Measurements from ENCODE around the gene TCF12. TPM values are rescaled to one million over a fixed set of nuclear protein-coding genes. Genes with fewer than 3 reads are reported as not detected.

TCF12 gene
- total RNA-seq, 1 experiment from 2014 or later: 102 TPM

DNA sequence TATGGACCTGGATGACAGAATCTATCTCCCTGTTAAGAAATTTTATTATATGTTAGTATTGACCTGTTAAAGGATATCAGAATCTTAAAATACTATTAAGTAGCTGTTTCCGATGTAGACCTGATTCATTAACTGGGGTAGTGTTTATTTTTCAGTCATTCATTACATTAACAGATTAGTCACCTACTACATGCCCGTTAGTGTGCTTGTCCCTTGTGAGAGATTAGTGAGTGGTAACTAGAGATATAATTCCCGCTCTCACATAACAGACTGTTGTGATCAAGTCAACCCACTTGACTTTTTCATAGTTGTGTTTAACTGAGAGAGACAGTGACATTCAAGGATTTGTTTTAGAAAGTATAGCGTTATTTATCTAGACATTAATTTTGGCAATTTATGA lies 166.8 kb downstream of the TCF12 start:
- Histone ChIP-seq H3K27ac (ENCODE audit: low read length) (no peak overlapping the region), H3K4me3 (ENCODE audit: low read depth in 2 of 2, low read length in 2 of 2) (no peak overlapping the region), H3K4me1 (ENCODE audit: control insufficient read depth, insufficient read depth, low read length) (peaks cover 8% of the 10 kb centered on the region; the same call in 1 of the 2 replicates), H3K27me3 (ENCODE audit: control insufficient read depth, insufficient read depth, low read length) (no peaks in the 10 kb centered on the region), H3K36me3 (ENCODE audit: control insufficient read depth, insufficient read depth, low read length) (no peaks in the 10 kb centered on the region), H3K9me3 (ENCODE audit: control insufficient read depth, insufficient read depth, low read depth, low read length) (no peaks in the 10 kb centered on the region)
- intact Hi-C loops (cut with micrococcal nuclease; ENCODE audit: unreplicated experiment) (no loop called here), in situ Hi-C loops (cut with HindIII; ENCODE audit: low pct_unique_long_range_greater_than_20kb, low sequenced_read_pairs) (no loop called here)
- TF ChIP-seq TCF7L2 (IDR thresholded peaks at IDR 0.05; ENCODE audit: low read depth, low read length): no peak
- TF ChIP-seq REST (IDR thresholded peaks at IDR 0.05; ENCODE audit: insufficient read depth in 1 of 2, low read depth in 2 of 2, low read length in 1 of 2): no peak
- TF ChIP-seq SIN3A (IDR thresholded peaks at IDR 0.05; ENCODE audit: borderline replicate concordance, insufficient read depth, low read depth, low read length): no peak
- no peak for TF ChIP-seq POLR2AphosphoS5 (IDR thresholded peaks at IDR 0.05; ENCODE audit: low read depth, low read length)
- TF ChIP-seq CTCF (IDR thresholded peaks at IDR 0.05): no peak
- ChIA-PET POLR2A (no interaction called here), CTCF (no interaction called here)
- BruUV-seq (replicated peaks): no TSS peak
- no peak for ATAC-seq
- no peak for DNase-seq (ENCODE audit: low read depth, low spot score)

- intact Hi-C loops (cut with micrococcal nuclease; ENCODE audit: unreplicated experiment) (no loop called here), in situ Hi-C loops (cut with HindIII; ENCODE audit: low pct_unique_long_range_greater_than_20kb, low sequenced_read_pairs) (no loop called here)
- BruUV-seq (replicated peaks): no TSS peak
- H3K4me1 ChIP-seq (ENCODE audit: control insufficient read depth, insufficient read depth, low read length): peaks cover 5% of the 10 kb centered on the region; the same call in 1 of the 2 replicates
- DNase-seq (ENCODE audit: low read depth, low spot score) (no peak), ATAC-seq (no peak)
- H3K27ac ChIP-seq (ENCODE audit: low read length): no peak overlapping the region
- TF ChIP-seq CTCF (IDR thresholded peaks at IDR 0.05): no peak
- no peak for TF ChIP-seq TCF7L2 (IDR thresholded peaks at IDR 0.05; ENCODE audit: low read depth, low read length)
- TF ChIP-seq REST (IDR thresholded peaks at IDR 0.05; ENCODE audit: insufficient read depth in 1 of 2, low read depth in 2 of 2, low read length in 1 of 2): no peak
- TF ChIP-seq SIN3A (IDR thresholded peaks at IDR 0.05; ENCODE audit: borderline replicate concordance, insufficient read depth, low read depth, low read length): no peak
- no peaks in the 10 kb centered on the region for H3K27me3 ChIP-seq (ENCODE audit: control insufficient read depth, insufficient read depth, low read length)
- H3K4me3 ChIP-seq (ENCODE audit: low read depth in 2 of 2, low read length in 2 of 2): no peak overlapping the region
- ChIA-PET CTCF (no interaction called here), POLR2A (no interaction called here)
- no peaks in the 10 kb centered on the region for H3K36me3 ChIP-seq (ENCODE audit: control insufficient read depth, insufficient read depth, low read length)
- no peaks in the 10 kb centered on the region for H3K9me3 ChIP-seq (ENCODE audit: control insufficient read depth, insufficient read depth, low read depth, low read length)
These were observed 168.5 kb downstream of the TCF12 start for GRCh38 chr15:57086857-57087427.
